GM12872 (cell line): Measurements from ENCODE around the gene SPG11.

ENCODE experiments used
- TF ChIP-seq, protein P1 (sequence below): IDR thresholded peaks from 3 replicates; pipeline ENCODE4 v1.5.1; 2011; ENCODE audit warnings: low read depth, mild to moderate bottlenecking, low read length, moderate library complexity; ENCODE audit not compliant: insufficient read depth

SPG11 gene

DNA sequence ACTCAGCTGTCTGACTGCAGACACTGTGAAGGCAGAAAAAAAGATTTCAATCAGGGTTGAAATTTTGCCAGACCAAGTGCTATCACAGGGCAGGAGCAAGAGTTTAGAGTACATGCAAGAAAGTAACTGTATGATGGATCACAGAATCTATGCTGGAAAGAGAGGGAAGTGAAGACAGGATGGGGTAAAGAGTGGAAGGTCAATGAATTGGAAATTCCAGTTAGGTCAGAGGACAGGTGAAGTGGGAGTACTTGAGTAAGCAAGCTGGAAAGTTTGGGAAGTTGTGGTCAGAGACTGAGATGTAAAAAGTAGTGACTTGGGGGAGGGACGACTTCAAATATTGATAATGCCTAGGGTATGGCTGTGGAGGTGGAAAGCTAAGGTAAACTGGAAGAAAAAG, 7.2 kb downstream of the SPG11 start:
- TF ChIP-seq, protein P1, sequence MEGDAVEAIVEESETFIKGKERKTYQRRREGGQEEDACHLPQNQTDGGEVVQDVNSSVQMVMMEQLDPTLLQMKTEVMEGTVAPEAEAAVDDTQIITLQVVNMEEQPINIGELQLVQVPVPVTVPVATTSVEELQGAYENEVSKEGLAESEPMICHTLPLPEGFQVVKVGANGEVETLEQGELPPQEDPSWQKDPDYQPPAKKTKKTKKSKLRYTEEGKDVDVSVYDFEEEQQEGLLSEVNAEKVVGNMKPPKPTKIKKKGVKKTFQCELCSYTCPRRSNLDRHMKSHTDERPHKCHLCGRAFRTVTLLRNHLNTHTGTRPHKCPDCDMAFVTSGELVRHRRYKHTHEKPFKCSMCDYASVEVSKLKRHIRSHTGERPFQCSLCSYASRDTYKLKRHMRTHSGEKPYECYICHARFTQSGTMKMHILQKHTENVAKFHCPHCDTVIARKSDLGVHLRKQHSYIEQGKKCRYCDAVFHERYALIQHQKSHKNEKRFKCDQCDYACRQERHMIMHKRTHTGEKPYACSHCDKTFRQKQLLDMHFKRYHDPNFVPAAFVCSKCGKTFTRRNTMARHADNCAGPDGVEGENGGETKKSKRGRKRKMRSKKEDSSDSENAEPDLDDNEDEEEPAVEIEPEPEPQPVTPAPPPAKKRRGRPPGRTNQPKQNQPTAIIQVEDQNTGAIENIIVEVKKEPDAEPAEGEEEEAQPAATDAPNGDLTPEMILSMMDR: no peak

DNA sequence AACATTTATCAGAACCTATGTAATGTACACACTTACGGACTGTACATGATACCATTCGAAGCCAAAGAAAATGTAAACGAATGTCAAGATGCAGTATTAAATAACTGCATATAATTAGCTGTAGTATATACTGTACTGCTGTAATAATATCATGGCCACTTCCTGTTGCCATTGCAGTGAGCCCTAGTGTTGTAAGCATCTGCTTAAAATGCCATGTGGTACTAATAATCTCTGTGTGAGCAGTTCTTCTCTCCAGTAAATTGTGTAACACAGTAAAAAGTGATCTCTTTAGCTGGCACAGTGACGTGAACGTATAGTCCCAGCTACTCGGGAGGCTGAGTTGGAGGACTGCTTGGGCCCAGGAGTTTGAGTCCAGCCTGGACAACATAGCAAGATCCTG, 8.6 kb downstream of the SPG11 start:
- TF ChIP-seq, protein P1: no peak

DNA sequence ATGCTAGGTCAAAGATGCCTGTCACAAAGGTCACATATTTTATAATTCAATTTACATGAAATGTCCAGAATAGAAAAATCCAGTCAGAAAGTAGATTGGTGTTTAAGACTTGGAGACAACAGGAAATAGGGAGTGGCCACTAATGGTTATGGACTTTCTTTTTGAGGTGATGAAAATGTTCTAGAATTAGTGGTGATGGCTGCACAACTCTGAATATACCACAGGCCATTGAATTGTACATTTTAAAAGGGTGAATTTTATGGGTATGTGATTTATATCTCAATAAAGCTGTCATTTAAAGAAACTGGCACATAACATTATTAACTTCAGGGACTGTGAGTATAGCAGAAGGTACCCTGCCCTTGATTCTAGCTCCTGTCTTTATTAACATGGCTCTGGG, 15.8 kb downstream of the SPG11 start:
- TF ChIP-seq, protein P1: no peak

DNA sequence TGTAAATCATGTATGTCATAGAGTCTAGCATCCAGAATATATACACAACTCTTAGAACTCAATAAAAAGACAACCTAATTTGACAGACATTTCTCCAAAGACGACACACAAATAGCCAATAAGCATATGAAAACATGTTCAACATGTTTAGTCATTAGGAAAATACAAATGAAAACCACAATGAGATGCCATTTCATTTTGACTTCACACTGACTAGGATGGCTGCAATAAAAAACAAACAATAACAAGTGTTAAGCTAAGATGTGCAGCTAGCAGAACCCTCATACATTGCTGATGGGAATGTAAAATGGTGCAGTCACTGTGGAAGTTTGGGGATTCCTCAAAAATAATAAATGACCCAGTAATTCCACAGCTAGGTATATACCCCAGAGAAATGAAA, 16.4 kb downstream of the SPG11 start:
- TF ChIP-seq, protein P1: no peak

DNA sequence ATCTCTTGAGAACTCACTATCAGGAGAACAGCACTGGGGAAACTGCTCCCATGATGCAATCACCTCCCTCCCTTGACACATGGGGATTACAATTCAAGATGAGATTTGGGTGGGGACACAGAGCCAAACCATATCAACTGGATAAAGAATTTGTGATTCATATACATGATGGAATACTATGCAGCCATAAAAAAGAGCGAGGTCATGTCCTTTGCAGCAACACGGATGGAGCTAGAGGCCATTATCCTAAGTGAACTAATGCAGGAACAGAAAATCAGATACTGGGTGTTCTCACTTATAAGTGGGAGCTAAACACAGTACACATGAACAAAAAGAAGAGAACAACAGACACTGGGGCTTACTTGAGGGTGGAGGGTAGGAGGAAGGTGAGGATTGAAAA, 17.0 kb downstream of the SPG11 start:
- TF ChIP-seq, protein P1: no peak

DNA sequence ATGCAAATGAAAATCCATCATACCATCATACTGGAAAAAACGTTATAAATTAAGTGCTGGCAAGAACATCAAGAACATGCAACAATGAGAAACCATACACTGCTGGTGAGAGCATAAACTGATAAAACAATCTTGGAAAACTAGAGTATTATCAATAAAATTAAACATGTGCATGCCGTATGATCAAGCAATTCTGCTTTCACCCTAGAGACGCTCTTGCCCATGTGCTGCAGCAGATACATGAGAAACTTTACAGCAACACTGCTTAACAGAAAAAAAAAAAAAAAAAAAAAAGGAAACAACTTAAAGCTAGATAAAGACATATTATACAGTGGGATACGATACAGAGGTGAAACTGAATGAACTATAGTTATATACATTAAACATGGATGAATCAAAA, 21.8 kb downstream of the SPG11 start:
- TF ChIP-seq, protein P1: no peak

DNA sequence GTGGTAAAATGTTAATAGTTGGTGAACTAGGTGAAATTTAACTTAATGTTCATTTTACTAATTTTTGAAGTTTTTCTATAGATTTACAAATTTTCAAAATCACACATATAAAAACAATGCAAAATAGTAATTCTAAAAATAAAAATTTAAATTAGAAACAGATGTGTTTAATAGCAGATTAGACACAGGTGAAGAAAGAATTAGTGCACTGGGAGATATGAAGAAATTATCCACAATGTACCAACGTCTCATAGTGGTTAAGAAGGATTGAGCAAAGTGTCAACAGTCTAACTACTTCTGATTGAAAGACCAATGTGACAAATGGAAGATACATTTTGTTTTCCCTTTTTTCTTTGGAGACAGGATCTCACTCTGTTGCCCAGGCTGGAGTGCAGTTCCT, 26.5 kb downstream of the SPG11 start:
- TF ChIP-seq, protein P1: no peak

DNA sequence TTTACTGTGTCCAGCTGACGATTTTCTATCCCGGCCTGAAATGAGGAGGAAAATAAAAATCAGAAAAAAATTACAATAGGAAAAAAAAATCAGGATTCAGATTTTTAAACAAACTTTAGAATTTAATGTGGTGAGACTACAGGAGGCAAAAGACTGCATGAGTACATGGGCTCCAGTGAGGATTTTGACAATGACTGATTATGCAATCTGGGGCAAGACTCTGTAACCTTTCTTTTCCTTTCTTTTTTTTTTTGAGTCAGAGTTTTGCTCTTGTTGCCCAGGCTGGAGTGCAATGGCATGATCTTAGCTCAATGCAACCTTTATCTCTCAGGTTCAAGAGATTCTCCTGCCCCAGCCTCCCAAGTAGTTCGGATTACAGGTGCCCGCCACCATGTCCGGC, 29.9 kb downstream of the SPG11 start:
- TF ChIP-seq, protein P1: no peak
